SHP77 treated with DMSO at 0.1 percent for 48 hours (cell line): Measurements from ENCODE around the gene PARPBP.
"Not testable (repeated sequence)": the region's sequence is repeated elsewhere in the genome, so short reads cannot be mapped to it uniquely, and the experiment has no call there.

Experiments
- DNase-seq: peaks from one replicate; lab custom pipeline; 2025; lab: John Stamatoyannopoulos, UW

The PARPBP gene

GRCh38 chr12:102119674-102120563 is at the start of gene PARPBP, which contains the start of gene NUP37:
PARPBP (plus strand) TSS chr12:102120183; CDS start chr12:102123889, 3,706 bp downstream.
NUP37 (minus strand) TSS chr12:102120114; CDS start chr12:102118518, 1,596 bp downstream.
- peak; percentile 72 for DNase-seq

- DNase-seq: not testable (repeated sequence)
Measured at GRCh38 chr12:102072092-102072491, 47.9 kb upstream of the PARPBP start.

- DNase-seq: no peak
Measured at GRCh38 chr12:102080842-102081241, 39.1 kb upstream of the PARPBP start.

GRCh38 chr12:102089228-102089835 is 30.7 kb upstream of the PARPBP start:
- not testable (repeated sequence) for DNase-seq

- no peak for DNase-seq
Measured at GRCh38 chr12:102093319-102093718, 26.7 kb upstream of the PARPBP start.

- DNase-seq: peak; percentile 24
Measured at GRCh38 chr12:102095677-102096263, 24.2 kb upstream of the PARPBP start.

- DNase-seq: no peak
Measured at GRCh38 chr12:102096855-102097254, 23.1 kb upstream of the PARPBP start.

- DNase-seq: no peak
Measured at GRCh38 chr12:102106905-102107304, 13.1 kb upstream of the PARPBP start.

GRCh38 chr12:102107970-102108369 is 12.0 kb upstream of the PARPBP start:
- no peak for DNase-seq

- DNase-seq: no peak
Measured at GRCh38 chr12:102110782-102111181, 9.2 kb upstream of the PARPBP start.

GRCh38 chr12:102114212-102114611 is 5.8 kb upstream of the PARPBP start:
- no peak for DNase-seq

- DNase-seq: no peak
Measured at GRCh38 chr12:102116392-102116791, 3.6 kb upstream of the PARPBP start.

GRCh38 chr12:102118874-102119273 is 1.1 kb upstream of the PARPBP start:
- DNase-seq: no peak

- DNase-seq: no peak
Measured at GRCh38 chr12:102120564-102120873, 536 bp downstream of the PARPBP start.

- DNase-seq: no peak
Measured at GRCh38 chr12:102120886-102121285, 903 bp downstream of the PARPBP start.

GRCh38 chr12:102121328-102121727 is 1.3 kb downstream of the PARPBP start:
- not testable (repeated sequence) for DNase-seq

- DNase-seq: not testable (repeated sequence)
Measured at GRCh38 chr12:102130720-102131119, 10.7 kb downstream of the PARPBP start.

- DNase-seq: not testable (repeated sequence)
Measured at GRCh38 chr12:102131442-102131841, 11.5 kb downstream of the PARPBP start.

- not testable (repeated sequence) for DNase-seq
Measured at GRCh38 chr12:102137619-102138018, 17.6 kb downstream of the PARPBP start.

- DNase-seq: not testable (repeated sequence)
Measured at GRCh38 chr12:102142866-102143373, 22.9 kb downstream of the PARPBP start.

- no peak for DNase-seq
Measured at GRCh38 chr12:102144221-102144620, 24.2 kb downstream of the PARPBP start.

- not testable (repeated sequence) for DNase-seq
Measured at GRCh38 chr12:102147062-102147587, 27.1 kb downstream of the PARPBP start.
